ENCODE data around the gene KIN.

The KIN gene

GRCh38 chr10:7704071-7705016, 83.4 kb downstream of the KIN start:
- TF ChIP-seq, protein P1, sequence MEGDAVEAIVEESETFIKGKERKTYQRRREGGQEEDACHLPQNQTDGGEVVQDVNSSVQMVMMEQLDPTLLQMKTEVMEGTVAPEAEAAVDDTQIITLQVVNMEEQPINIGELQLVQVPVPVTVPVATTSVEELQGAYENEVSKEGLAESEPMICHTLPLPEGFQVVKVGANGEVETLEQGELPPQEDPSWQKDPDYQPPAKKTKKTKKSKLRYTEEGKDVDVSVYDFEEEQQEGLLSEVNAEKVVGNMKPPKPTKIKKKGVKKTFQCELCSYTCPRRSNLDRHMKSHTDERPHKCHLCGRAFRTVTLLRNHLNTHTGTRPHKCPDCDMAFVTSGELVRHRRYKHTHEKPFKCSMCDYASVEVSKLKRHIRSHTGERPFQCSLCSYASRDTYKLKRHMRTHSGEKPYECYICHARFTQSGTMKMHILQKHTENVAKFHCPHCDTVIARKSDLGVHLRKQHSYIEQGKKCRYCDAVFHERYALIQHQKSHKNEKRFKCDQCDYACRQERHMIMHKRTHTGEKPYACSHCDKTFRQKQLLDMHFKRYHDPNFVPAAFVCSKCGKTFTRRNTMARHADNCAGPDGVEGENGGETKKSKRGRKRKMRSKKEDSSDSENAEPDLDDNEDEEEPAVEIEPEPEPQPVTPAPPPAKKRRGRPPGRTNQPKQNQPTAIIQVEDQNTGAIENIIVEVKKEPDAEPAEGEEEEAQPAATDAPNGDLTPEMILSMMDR (conservative IDR thresholded peaks at IDR 0.05; ENCODE audit: low read length): no peak

GRCh38 chr10:7703140-7703539, 84.7 kb downstream of the KIN start, which contains the start of gene ITIH2:
Gene ITIH2 (plus strand): TSS chr10:7703316. CDS start chr10:7703435, 119 bp downstream.
- no peak within 1 kb of the TSS for H3K4me3 ChIP-seq (ENCODE audit: low read length)
- TF ChIP-seq, protein P1 (conservative IDR thresholded peaks at IDR 0.05; ENCODE audit: low read length): no peak
- no peak for DNase-seq (ENCODE audit: low read depth)

More at GRCh38 chr10:7704071-7705016, 83.4 kb downstream of the KIN start:
- DNase-seq (ENCODE audit: low read depth): no peak
- H3K4me3 ChIP-seq (ENCODE audit: low read length): no peak overlapping the region

GRCh38 chr10:7702288-7702812, 85.4 kb downstream of the KIN start:
- DNase-seq (ENCODE audit: low read depth): no peak
- no peak overlapping the region for H3K4me3 ChIP-seq (ENCODE audit: low read length)
- TF ChIP-seq, protein P1 (conservative IDR thresholded peaks at IDR 0.05; ENCODE audit: low read length): no peak

DNA sequence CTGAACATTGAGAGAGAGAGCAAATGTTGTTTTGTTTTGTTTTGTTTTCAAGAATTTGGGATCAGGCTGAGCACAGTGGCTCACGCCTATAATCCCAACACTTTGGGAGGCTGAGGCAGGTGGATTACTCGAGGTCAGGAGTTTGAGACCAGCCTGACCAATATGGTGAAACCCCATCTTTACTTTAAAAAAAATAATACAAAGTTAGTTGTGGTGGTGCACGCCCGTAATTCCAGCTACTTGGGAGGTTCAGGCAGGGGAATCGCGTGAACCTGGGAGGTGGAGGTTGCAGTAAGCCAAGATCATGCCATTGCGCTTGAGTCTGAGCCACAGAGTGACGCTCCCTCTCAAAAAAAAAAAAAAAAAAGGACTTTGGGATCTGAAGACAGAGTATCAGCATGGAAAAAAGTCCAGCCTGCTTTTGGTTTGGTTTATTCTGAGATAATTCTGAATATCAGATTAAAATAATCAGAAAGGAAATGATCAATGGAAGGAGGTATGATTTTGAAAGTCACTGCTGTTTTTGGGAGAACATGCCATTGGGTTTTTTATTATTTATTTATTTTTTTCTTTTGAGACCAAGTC, 86.5 kb downstream of the KIN start:
- H3K4me3 ChIP-seq (ENCODE audit: low read length): no peak overlapping the region
- TF ChIP-seq, protein P1 (conservative IDR thresholded peaks at IDR 0.05; ENCODE audit: low read length): no peak
- no peak for DNase-seq (ENCODE audit: low read depth)
